HG03103 (cell line): ENCODE results near the gene CLSTN2.

Experiments used
- ATAC-seq: cut with Tn5 transposase; IDR thresholded peaks from one replicate; pipeline ENCODE4 v1.9.1; 2021; ENCODE audit warnings: low read depth; ENCODE audit not compliant: unreplicated experiment

The CLSTN2 gene

GRCh38 chr3:140360332-140360731 is 425.3 kb downstream of the CLSTN2 start:
- ATAC-seq = no peak

- ATAC-seq = no peak
Observed at GRCh38 chr3:140363801-140364200, 428.8 kb downstream of the CLSTN2 start.

GRCh38 chr3:140365872-140366697 is 431.1 kb downstream of the CLSTN2 start:
- ATAC-seq = no peak

- ATAC-seq = no peak
Observed at GRCh38 chr3:140368223-140368811, 433.3 kb downstream of the CLSTN2 start.

GRCh38 chr3:140370686-140371085 is 435.7 kb downstream of the CLSTN2 start:
- ATAC-seq = no peak

- no peak for ATAC-seq
Observed at GRCh38 chr3:140373234-140373633, 438.2 kb downstream of the CLSTN2 start.

GRCh38 chr3:140375002-140375401 is 440.0 kb downstream of the CLSTN2 start:
- ATAC-seq = no peak

- ATAC-seq = no peak
Observed at GRCh38 chr3:140376136-140376889, 441.3 kb downstream of the CLSTN2 start.

- ATAC-seq = no peak
Observed at GRCh38 chr3:140377644-140378043, 442.7 kb downstream of the CLSTN2 start.

- no peak for ATAC-seq
Observed at GRCh38 chr3:140378571-140379340, 443.8 kb downstream of the CLSTN2 start.

GRCh38 chr3:140384028-140384771 is 449.2 kb downstream of the CLSTN2 start:
- ATAC-seq = no peak

GRCh38 chr3:140384876-140385275 is 449.9 kb downstream of the CLSTN2 start:
- ATAC-seq = no peak

GRCh38 chr3:140386357-140387100 is 451.5 kb downstream of the CLSTN2 start:
- no peak for ATAC-seq

- ATAC-seq = no peak
Observed at GRCh38 chr3:140387244-140387643, 452.3 kb downstream of the CLSTN2 start.

GRCh38 chr3:140388202-140388922 is 453.4 kb downstream of the CLSTN2 start:
- no peak for ATAC-seq

GRCh38 chr3:140391061-140391460 is 456.1 kb downstream of the CLSTN2 start:
- ATAC-seq = no peak

- no peak for ATAC-seq
Observed at GRCh38 chr3:140394488-140395133, 459.6 kb downstream of the CLSTN2 start.
